SK-N-SH (cell line): ENCODE results near the gene CALD1. TPM values are rescaled to one million over a fixed set of nuclear protein-coding genes. Genes with fewer than 3 reads are reported as not detected.
A peak's percentile ranks its signal among the peaks of the same experiment; 100 is the strongest.

Experiments used
- CTCF ChIA-PET: fragments of 300-600, 350-600 bp; formaldehyde crosslinking; extraction: SDS; loops from one replicate; lab custom pipeline; 2021; lab: Yijun Ruan, JAX
- POLR2A ChIA-PET: fragments of 350-600 bp; sonication (Branson Sonifier 250); formaldehyde crosslinking; extraction: SDS; loops from one replicate; lab custom pipeline; 2020; ENCODE audit warnings: antibody characterized with exemption, inconsistent platforms; lab: Yijun Ruan, JAX
- DNase-seq: peaks from one replicate; pipeline ENCODE4 v3.0.0; 2012
- H2AFZ ChIP-seq: fragments of 200-600 bp; sonication (generic); 2 replicates; pipeline ENCODE4 v1.8.1; 2016; ENCODE audit warnings: antibody characterized with exemption, mild to moderate bottlenecking, low read depth
- H3F3A ChIP-seq: fragments of 200-600 bp; sonication (generic); replicated peaks from 2 replicates; pipeline ENCODE3; 2016; ENCODE audit warnings: antibody characterized with exemption, mild to moderate bottlenecking; ENCODE audit not compliant: insufficient read depth
- H3K27ac ChIP-seq, 2 experiments: fragments of 200-500 bp in 1 of 2; fragments of 200-600 bp in 1 of 2; sonication (Bioruptor generic) in 1 of 2; sonication (generic), shearing (Covaris generic) in 1 of 2; 2 replicates each; pipeline versions ENCODE4 v1.5.1 to v1.6.1; 2014 to 2016; ENCODE audit warnings: low read depth in 2 of 2, inconsistent platforms in 1 of 2, low read length in 1 of 2, mild to moderate bottlenecking in 1 of 2, mixed read lengths in 1 of 2
- H3K27me3 ChIP-seq: fragments of 200-600 bp; sonication (generic), shearing (Covaris generic); 2 replicates; pipeline ENCODE4 v1.6.1; 2016; ENCODE audit warnings: mixed run types; ENCODE audit not compliant: insufficient read depth
- H3K36me3 ChIP-seq, 2 experiments: fragments of 200-500 bp in 1 of 2; fragments of 200-600 bp in 1 of 2; sonication (Bioruptor generic) in 1 of 2; sonication (generic) in 1 of 2; replicated peaks in 1 of 2; 2 replicates each; pipeline versions ENCODE3 to v1.5.1; 2014 to 2016; ENCODE audit warnings: low read length in 1 of 2, mild to moderate bottlenecking in 1 of 2; ENCODE audit not compliant: insufficient read depth in 2 of 2, control insufficient read depth in 1 of 2
- H3K4me1 ChIP-seq, 2 experiments: fragments of 200-500 bp in 1 of 2; fragments of 200-600 bp in 1 of 2; sonication (Bioruptor generic) in 1 of 2; sonication (generic), shearing (Covaris generic) in 1 of 2; 2 replicates each; pipeline versions ENCODE4 v1.5.1 to v1.6.1; 2014 to 2016; ENCODE audit warnings: low read depth in 1 of 2, low read length in 1 of 2, mixed run types in 1 of 2; ENCODE audit not compliant: insufficient read depth in 2 of 2, control insufficient read depth in 1 of 2
- H3K4me2 ChIP-seq: fragments of 200-600 bp; sonication (generic), shearing (Covaris generic); 2 replicates; pipeline ENCODE4 v1.6.1; 2017; ENCODE audit warnings: mixed run types
- H3K4me3 ChIP-seq, 2 experiments: fragments of 200-500 bp in 1 of 2; fragments of 200-600 bp in 1 of 2; sonication (Bioruptor generic) in 1 of 2; sonication (generic), shearing (Covaris generic) in 1 of 2; 2 replicates each; pipeline versions ENCODE4 v1.5.1 to v1.8.1; 2014 to 2016; ENCODE audit warnings: low read depth in 2 of 2, inconsistent platforms in 1 of 2, low read length in 1 of 2, mild to moderate bottlenecking in 1 of 2, mixed read lengths in 1 of 2, moderate library complexity in 1 of 2
- H3K79me2 ChIP-seq: fragments of 200-600 bp; sonication (generic); 2 replicates; pipeline ENCODE4 v1.8.1; 2017; ENCODE audit warnings: mild to moderate bottlenecking; ENCODE audit not compliant: insufficient read depth
- H3K9ac ChIP-seq: fragments of 200-600 bp; sonication (generic); 2 replicates; pipeline ENCODE4 v1.6.1; 2017; ENCODE audit warnings: mixed run types
- H3K9me2 ChIP-seq: fragments of 200-600 bp; sonication (generic); 2 replicates; pipeline ENCODE4 v1.6.1; 2017; ENCODE audit warnings: mixed run types
- H3K9me3 ChIP-seq: fragments of 200-600 bp; sonication (generic); 2 replicates; pipeline ENCODE4 v1.6.1; 2017; ENCODE audit warnings: mixed run types, mild to moderate bottlenecking, moderate library complexity
- H4K20me1 ChIP-seq: fragments of 200-600 bp; sonication (generic); 2 replicates; pipeline ENCODE4 v1.6.1; 2017; ENCODE audit warnings: mild to moderate bottlenecking, mixed run types; ENCODE audit not compliant: insufficient read depth
- CHD2 ChIP-seq: fragments of 150-350 bp; IDR thresholded peaks from 2 replicates; pipeline ENCODE4 v1.6.1; 2018; ENCODE audit warnings: low read length; ENCODE audit not compliant: partially characterized antibody
- ELF1 ChIP-seq: IDR thresholded peaks from 2 replicates; pipeline ENCODE4 v1.4.0; 2012
- EP300 ChIP-seq, 2 experiments: IDR thresholded peaks; 2 replicates each; pipeline versions ENCODE4 v1.4.0 to v1.6.1; 2012; ENCODE audit warnings: borderline replicate concordance in 1 of 2, low read depth in 1 of 2, low read length in 1 of 2
- EZH2phosphoT487 ChIP-seq: fragments of 200-600 bp; sonication (generic); IDR thresholded peaks from 2 replicates; pipeline ENCODE4 v1.6.1; 2017; ENCODE audit warnings: low read depth, mixed run types, mild to moderate bottlenecking, antibody characterized with exemption, moderate library complexity, borderline replicate concordance
- FOSL2 ChIP-seq: IDR thresholded peaks from 2 replicates; pipeline ENCODE4 v1.4.0; 2012; ENCODE audit warnings: low read depth, mild to moderate bottlenecking, moderate library complexity, borderline replicate concordance
- GATA2 ChIP-seq: sonication (generic); formaldehyde crosslinking; IDR thresholded peaks from 2 replicates; pipeline ENCODE4 v1.5.0; 2020; ENCODE audit warnings: mild to moderate bottlenecking, missing genetic modification reagents
- IRF3 ChIP-seq: fragments of 150-350 bp; IDR thresholded peaks from 2 replicates; pipeline ENCODE4 v1.6.1; 2016; ENCODE audit warnings: mild to moderate bottlenecking, low read depth, low read length
- JUND ChIP-seq: IDR thresholded peaks from 2 replicates; pipeline ENCODE4 v1.4.0; 2012
- MXI1 ChIP-seq: IDR thresholded peaks from 2 replicates; pipeline ENCODE4 v1.6.1; 2012; ENCODE audit warnings: mild to moderate bottlenecking, low read depth, low read length, improper control_type of control experiment
- NFIC ChIP-seq: IDR thresholded peaks from 2 replicates; pipeline ENCODE4 v1.4.0; 2012; ENCODE audit warnings: borderline replicate concordance
- NRF1 ChIP-seq: IDR thresholded peaks from 2 replicates; pipeline ENCODE4 v1.6.1; 2012; ENCODE audit warnings: low read depth, mild to moderate bottlenecking, low read length
- PBX3 ChIP-seq: IDR thresholded peaks from 2 replicates; pipeline ENCODE4; 2012
- RAD21 ChIP-seq: IDR thresholded peaks from 2 replicates; pipeline ENCODE4 v1.6.1; 2012; ENCODE audit warnings: mild to moderate bottlenecking, low read length
- RCOR1 ChIP-seq: fragments of 150-350 bp; IDR thresholded peaks from 2 replicates; pipeline ENCODE4 v1.6.1; 2017; ENCODE audit warnings: antibody characterized with exemption, low read length
- REST ChIP-seq: IDR thresholded peaks from 2 replicates; pipeline ENCODE4 v1.6.1; 2012; ENCODE audit warnings: mild to moderate bottlenecking, low read depth, low read length, moderate library complexity
- RFX5 ChIP-seq: IDR thresholded peaks from 2 replicates; pipeline ENCODE4 v1.6.1; 2012; ENCODE audit warnings: mild to moderate bottlenecking, improper control_type of control experiment, low read length
- RXRA ChIP-seq: IDR thresholded peaks from 2 replicates; pipeline ENCODE4 v1.4.0; 2012; ENCODE audit warnings: low read depth, mild to moderate bottlenecking, borderline replicate concordance
- SMC3 ChIP-seq: IDR thresholded peaks from 2 replicates; pipeline ENCODE4 v1.6.1; 2012; ENCODE audit warnings: low read depth, low read length, improper control_type of control experiment
- TAF1 ChIP-seq: IDR thresholded peaks from 2 replicates; pipeline ENCODE4 v1.6.1; 2012; ENCODE audit warnings: low read depth, mild to moderate bottlenecking, low read length, moderate library complexity, borderline replicate concordance
- TCF12 ChIP-seq: IDR thresholded peaks from 2 replicates; pipeline ENCODE4 v1.4.0; 2012
- YY1 ChIP-seq: IDR thresholded peaks from 2 replicates; pipeline ENCODE4 v1.4.0; 2012; ENCODE audit warnings: low read depth, mild to moderate bottlenecking
- WGBS: methylation state at CpG from one replicate; pipeline ENCODE4 v1.1.6; 2017; ENCODE audit warnings: low lambda C conversion rate; 5-methylcytosine and 5-hydroxymethylcytosine counted together
- polyA plus RNA-seq, 3 experiments: library from polyadenylated mRNA; depleted of rRNA; stranded (reverse); fragments of >200 nt; gene quantifications; 2 replicates each; pipeline ENCODE4 v1.2.3, GENCODE V29; 2012
- TF ChIP-seq, protein P1 (sequence below): IDR thresholded peaks from 2 replicates; pipeline ENCODE4 v1.4.0; 2012; ENCODE audit warnings: low read depth
- TF ChIP-seq, protein P2 (sequence below): fragments of 200-600 bp; sonication (generic); IDR thresholded peaks from 2 replicates; pipeline ENCODE4 v1.6.1; 2017; ENCODE audit warnings: antibody characterized with exemption, mild to moderate bottlenecking, moderate library complexity
- TF ChIP-seq, protein P3 (sequence below): fragments of 150-350 bp; IDR thresholded peaks from 2 replicates; pipeline ENCODE4 v1.6.1; 2017; ENCODE audit warnings: antibody characterized with exemption, low read length, low read depth, borderline replicate concordance

Gene CALD1
- polyA plus RNA-seq, 1 of the 3 experiments (the other 2 are of a cell fraction) = 299 TPM

DNA sequence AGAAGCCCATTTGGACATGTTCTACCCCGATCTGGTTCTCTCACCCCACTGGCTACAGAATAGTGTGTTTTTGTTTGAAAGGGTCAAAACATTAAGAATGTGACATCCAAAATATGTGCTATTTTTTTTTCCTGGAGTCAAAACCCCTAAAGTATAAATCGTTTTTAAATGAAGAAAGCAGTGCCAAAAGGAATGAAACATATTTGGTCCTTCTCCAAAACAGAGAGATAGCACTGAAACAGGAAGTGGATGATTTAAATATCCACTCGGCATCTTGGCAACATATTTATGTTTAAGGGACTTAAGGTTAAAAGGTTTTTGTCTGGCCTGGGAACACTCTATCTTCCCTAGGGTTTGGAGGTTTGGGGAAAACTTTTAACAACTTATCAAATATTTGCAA, 32.3 kb downstream of the CALD1 start:
- Histone ChIP-seq H3K9me3 (no peaks in the 10 kb centered on the region), H3K79me2 (peaks cover 100% of the 10 kb centered on the region)
- no peak for DNase-seq
- peak; percentile 94 for TF ChIP-seq NFIC
- no peak for TF ChIP-seq MXI1
- TF ChIP-seq, protein P1, sequence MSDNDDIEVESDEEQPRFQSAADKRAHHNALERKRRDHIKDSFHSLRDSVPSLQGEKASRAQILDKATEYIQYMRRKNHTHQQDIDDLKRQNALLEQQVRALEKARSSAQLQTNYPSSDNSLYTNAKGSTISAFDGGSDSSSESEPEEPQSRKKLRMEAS = no peak
- TF ChIP-seq EZH2phosphoT487 = no peak
- no peak for TF ChIP-seq REST
- TF ChIP-seq GATA2 (CRISPR knock-in tag) = no peak
- TF ChIP-seq TAF1 = no peak
- TF ChIP-seq RXRA = peak; percentile 81; the same call in 1 of the 2 replicates
- TF ChIP-seq PBX3 = peak; percentile 77
- TF ChIP-seq, protein P2, sequence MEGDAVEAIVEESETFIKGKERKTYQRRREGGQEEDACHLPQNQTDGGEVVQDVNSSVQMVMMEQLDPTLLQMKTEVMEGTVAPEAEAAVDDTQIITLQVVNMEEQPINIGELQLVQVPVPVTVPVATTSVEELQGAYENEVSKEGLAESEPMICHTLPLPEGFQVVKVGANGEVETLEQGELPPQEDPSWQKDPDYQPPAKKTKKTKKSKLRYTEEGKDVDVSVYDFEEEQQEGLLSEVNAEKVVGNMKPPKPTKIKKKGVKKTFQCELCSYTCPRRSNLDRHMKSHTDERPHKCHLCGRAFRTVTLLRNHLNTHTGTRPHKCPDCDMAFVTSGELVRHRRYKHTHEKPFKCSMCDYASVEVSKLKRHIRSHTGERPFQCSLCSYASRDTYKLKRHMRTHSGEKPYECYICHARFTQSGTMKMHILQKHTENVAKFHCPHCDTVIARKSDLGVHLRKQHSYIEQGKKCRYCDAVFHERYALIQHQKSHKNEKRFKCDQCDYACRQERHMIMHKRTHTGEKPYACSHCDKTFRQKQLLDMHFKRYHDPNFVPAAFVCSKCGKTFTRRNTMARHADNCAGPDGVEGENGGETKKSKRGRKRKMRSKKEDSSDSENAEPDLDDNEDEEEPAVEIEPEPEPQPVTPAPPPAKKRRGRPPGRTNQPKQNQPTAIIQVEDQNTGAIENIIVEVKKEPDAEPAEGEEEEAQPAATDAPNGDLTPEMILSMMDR = no peak
- no peak for TF ChIP-seq CHD2
- TF ChIP-seq YY1 = no peak
- peak; percentile 41; the same call in 1 of the 2 replicates for TF ChIP-seq JUND
- TF ChIP-seq NRF1 = no peak
- peak; percentile 51 for TF ChIP-seq ELF1
- TF ChIP-seq RAD21 = no peak
- no peak for TF ChIP-seq FOSL2
- no peak for TF ChIP-seq SMC3
- TF ChIP-seq RFX5 = no peak
- TF ChIP-seq, protein P3, sequence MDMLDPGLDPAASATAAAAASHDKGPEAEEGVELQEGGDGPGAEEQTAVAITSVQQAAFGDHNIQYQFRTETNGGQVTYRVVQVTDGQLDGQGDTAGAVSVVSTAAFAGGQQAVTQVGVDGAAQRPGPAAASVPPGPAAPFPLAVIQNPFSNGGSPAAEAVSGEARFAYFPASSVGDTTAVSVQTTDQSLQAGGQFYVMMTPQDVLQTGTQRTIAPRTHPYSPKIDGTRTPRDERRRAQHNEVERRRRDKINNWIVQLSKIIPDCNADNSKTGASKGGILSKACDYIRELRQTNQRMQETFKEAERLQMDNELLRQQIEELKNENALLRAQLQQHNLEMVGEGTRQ = no peak
- no peak for TF ChIP-seq RCOR1
- TF ChIP-seq EP300 (IDR thresholded peaks at IDR 0.05; ENCODE audit: borderline replicate concordance in 1 of 2, low read depth in 1 of 2, low read length in 1 of 2) = peak in 1 of 2 experiments; percentile 70; a peak in 1 of 4 replicates
- TF ChIP-seq TCF12 = peak; percentile 72
- no peak for TF ChIP-seq IRF3
- TF ChIP-seq, all 33 proteins: peak for 7
- H3K27ac ChIP-seq = peak overlapping the region; percentile 73 to 90
- H2AFZ ChIP-seq = no peak overlapping the region
- H3K4me2 ChIP-seq = peak overlapping the region; percentile 18; the same call in 1 of the 2 replicates
- ChIA-PET POLR2A (no interaction called here), CTCF (interaction anchor here (1.0 kb wide), 1 partner anchor 143 kb away, joined by 3 read pairs; no protein-coding TSS in a partner anchor)
- H3K36me3 ChIP-seq = peaks cover 34 to 53% of the 10 kb centered on the region in 2 experiments
- peaks cover 38% of the 10 kb centered on the region for H3F3A ChIP-seq
- no peaks in the 10 kb centered on the region for H3K27me3 ChIP-seq
- peaks cover 13% of the 10 kb centered on the region for H4K20me1 ChIP-seq
- peak overlapping the region; percentile 1; the same call in 1 of the 2 replicates for H3K9ac ChIP-seq
- peaks cover 5 to 32% of the 10 kb centered on the region in 2 experiments for H3K4me1 ChIP-seq
- H3K4me3 ChIP-seq = peak overlapping the region in 1 of 2 experiments; percentile 1; a peak in 1 of 4 replicates
- 27% methylated on average over 3 of the region's 3 CpGs for WGBS
- no peaks in the 10 kb centered on the region for H3K9me2 ChIP-seq
